ENCODE results near the gene PRKG2.
"Not testable (repeated sequence)": the region's sequence is repeated elsewhere in the genome, so short reads cannot be mapped to it uniquely, and the experiment has no call there.

PRKG2 gene

GRCh38 chr4:81250430-81250829 is 35.4 kb upstream of the PRKG2 start:
- no peak overlapping the region for H3K9ac ChIP-seq
- no peaks in the 10 kb centered on the region for H3K36me3 ChIP-seq
- no peaks in the 10 kb centered on the region; a peak in 1 of 22 replicates for H4K20me1 ChIP-seq
- no peaks in the 10 kb centered on the region for H3K27me3 ChIP-seq
- H3K27ac ChIP-seq = no peak overlapping the region
- TF ChIP-seq Cebpa-rat (IDR thresholded peaks at IDR 0.05) = no peak
- no peaks in the 10 kb centered on the region for H3K4me1 ChIP-seq
- H3K4me3 ChIP-seq = no peak overlapping the region
- no peaks in the 10 kb centered on the region for H3K9me3 ChIP-seq (replicated peaks in 1 of 11)
- no peak overlapping the region for H3K4me2 ChIP-seq

DNA sequence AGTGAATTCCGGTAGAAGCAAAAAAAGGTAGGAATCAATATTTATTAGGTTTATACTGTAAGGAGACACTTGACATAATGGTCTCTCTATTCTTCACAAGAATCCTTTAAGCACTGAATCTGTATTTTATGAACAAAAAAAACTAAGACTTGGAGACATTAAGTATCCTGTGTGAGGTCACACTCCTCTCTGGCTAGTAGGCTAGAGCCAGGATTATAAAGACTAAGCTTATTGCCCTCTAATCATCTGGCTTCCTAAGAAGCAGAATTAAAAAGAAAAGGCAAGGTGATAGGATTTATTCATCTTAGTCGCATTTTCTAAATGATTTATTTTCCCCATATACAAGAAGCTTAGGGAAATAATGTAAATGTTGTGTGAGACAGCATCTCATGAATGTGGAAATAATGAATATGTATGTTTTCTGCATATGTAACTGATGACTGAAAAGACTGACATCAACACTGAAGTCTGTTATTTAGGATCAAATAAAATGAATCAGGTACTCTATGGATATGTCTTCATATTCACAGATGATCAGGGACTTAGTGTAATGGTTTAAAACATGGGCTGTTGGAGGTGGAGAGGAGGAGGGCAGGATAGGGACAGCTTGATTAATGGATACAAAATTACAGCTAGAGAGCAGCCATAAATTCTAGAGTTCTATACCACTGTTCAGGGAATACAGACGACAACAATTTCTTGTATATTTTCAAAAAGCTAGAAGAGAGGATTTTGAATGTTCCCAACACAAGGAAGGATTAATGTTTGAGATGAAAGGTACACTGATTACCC is 30.4 kb upstream of the PRKG2 start:
- TF ChIP-seq Cebpa-rat (IDR thresholded peaks at IDR 0.05) = no peak
- H3K4me2 ChIP-seq = no peak overlapping the region

GRCh38 chr4:81237791-81238190 is 22.8 kb upstream of the PRKG2 start:
- TF ChIP-seq Cebpa-rat (IDR thresholded peaks at IDR 0.05) = no peak
- Histone ChIP-seq H3K27ac (no peak overlapping the region), H3K9ac (no peak overlapping the region), H4K20me1 (no peaks in the 10 kb centered on the region), H3K4me3 (no peak overlapping the region), H3K27me3 (no peaks in the 10 kb centered on the region), H3K36me3 (no peaks in the 10 kb centered on the region), H3K9me3 (replicated peaks in 1 of 11) (peaks cover 0 to 7% (median under 1%) of the 10 kb centered on the region in 11 experiments; a peak in 7 of 22 replicates), H3K4me2 (no peak overlapping the region), H3K4me1 (no peaks in the 10 kb centered on the region)

More for the DNA sequence above, 30.4 kb upstream of the PRKG2 start:
- Histone ChIP-seq H3K27ac (no peak overlapping the region), H3K36me3 (no peaks in the 10 kb centered on the region), H3K4me1 (no peaks in the 10 kb centered on the region), H3K27me3 (no peaks in the 10 kb centered on the region), H4K20me1 (no peaks in the 10 kb centered on the region), H3K4me3 (no peak overlapping the region), H3K9ac (no peak overlapping the region), H3K9me3 (replicated peaks in 1 of 11) (no peaks in the 10 kb centered on the region)

- Histone ChIP-seq H3K4me2 (no peak overlapping the region), H3K36me3 (0 out of 22 replicates have a peak, but pooled peaks cover 0 to 4% (median 0%) of the 10 kb centered on the region in 11 experiments), H3K27ac (no peak overlapping the region), H3K27me3 (no peaks in the 10 kb centered on the region), H3K4me1 (no peaks in the 10 kb centered on the region), H3K9me3 (replicated peaks in 1 of 11) (peaks cover 12 to 23% (median 17%) of the 10 kb centered on the region in 11 experiments), H4K20me1 (no peaks in the 10 kb centered on the region), H3K9ac (no peak overlapping the region), H3K4me3 (no peak overlapping the region)
- TF ChIP-seq Cebpa-rat (IDR thresholded peaks at IDR 0.05) = no peak
These were observed 21.1 kb upstream of the PRKG2 start for GRCh38 chr4:81235982-81236749.

DNA sequence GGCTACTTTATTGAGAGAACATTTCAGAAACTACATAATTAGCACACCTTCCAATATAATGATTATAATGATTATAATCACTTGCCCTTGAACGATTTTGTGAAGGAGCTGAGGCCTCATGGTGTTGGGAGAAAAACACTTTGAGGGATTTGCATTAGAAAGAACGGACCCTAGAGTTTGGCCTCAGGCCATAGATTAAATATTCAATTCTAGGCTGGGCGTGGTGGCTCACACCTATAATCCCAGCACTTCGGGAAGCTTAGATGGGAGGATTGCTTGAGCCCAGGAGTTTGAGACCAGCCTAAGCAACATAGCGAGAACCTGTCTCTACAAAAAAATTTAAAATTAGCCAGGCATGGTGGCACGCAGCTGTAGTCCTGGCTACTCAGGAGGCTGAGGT is 12.9 kb upstream of the PRKG2 start:
- Histone ChIP-seq H3K4me1 (no peaks in the 10 kb centered on the region), H3K4me3 (no peak overlapping the region), H3K4me2 (no peak overlapping the region), H4K20me1 (no peaks in the 10 kb centered on the region), H3K36me3 (0 out of 22 replicates have a peak, but pooled peaks cover 0 to 7% (median 0%) of the 10 kb centered on the region in 11 experiments), H3K27ac (no peak overlapping the region), H3K27me3 (no peaks in the 10 kb centered on the region), H3K9ac (no peak overlapping the region), H3K9me3 (replicated peaks in 1 of 11) (peaks cover 20 to 31% (median 26%) of the 10 kb centered on the region in 11 experiments)
- no peak for TF ChIP-seq Cebpa-rat (IDR thresholded peaks at IDR 0.05)

- no peak for TF ChIP-seq Cebpa-rat (IDR thresholded peaks at IDR 0.05)
- H3K4me2 ChIP-seq = no peak overlapping the region
- H3K27ac ChIP-seq = no peak overlapping the region
- no peaks in the 10 kb centered on the region for H3K4me1 ChIP-seq
- H4K20me1 ChIP-seq = no peaks in the 10 kb centered on the region
- no peaks in the 10 kb centered on the region for H3K27me3 ChIP-seq
- H3K9me3 ChIP-seq (replicated peaks in 1 of 11) = peaks cover 16 to 23% (median 22%) of the 10 kb centered on the region in 11 experiments
- H3K36me3 ChIP-seq = 0 out of 22 replicates have a peak, but pooled peaks cover 0 to 7% (median 0%) of the 10 kb centered on the region in 11 experiments
- H3K9ac ChIP-seq = no peak overlapping the region
- H3K4me3 ChIP-seq = no peak overlapping the region
These were observed 12.1 kb upstream of the PRKG2 start for GRCh38 chr4:81227138-81227537.

DNA sequence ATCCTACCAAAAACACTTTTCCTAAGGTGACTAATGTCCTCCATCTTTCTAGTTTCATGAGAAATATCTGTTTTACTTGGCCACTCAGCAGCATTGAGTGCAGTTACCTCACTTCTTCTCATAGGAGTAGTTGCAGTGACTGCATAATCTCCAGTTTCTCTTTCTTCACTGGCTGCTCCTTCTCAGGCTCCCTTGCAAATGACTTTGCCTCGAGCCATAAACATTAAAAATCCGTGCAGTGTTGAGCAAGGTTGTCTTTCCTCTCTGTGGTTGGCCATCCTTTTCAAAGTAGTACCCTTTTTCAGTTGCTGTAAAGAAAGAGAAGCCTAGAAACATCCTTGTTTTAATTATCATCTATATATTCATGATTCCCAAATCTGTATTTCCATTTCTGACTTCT is 10.2 kb upstream of the PRKG2 start:
- H4K20me1 ChIP-seq = no peaks in the 10 kb centered on the region
- H3K4me2 ChIP-seq = no peak overlapping the region
- no peaks in the 10 kb centered on the region for H3K36me3 ChIP-seq
- H3K9ac ChIP-seq = no peak overlapping the region
- no peak overlapping the region for H3K27ac ChIP-seq
- no peak overlapping the region for H3K4me3 ChIP-seq
- no peak for TF ChIP-seq Cebpa-rat (IDR thresholded peaks at IDR 0.05)
- no peaks in the 10 kb centered on the region for H3K27me3 ChIP-seq
- no peaks in the 10 kb centered on the region for H3K4me1 ChIP-seq
- peaks cover 0 to 8% (median 3%) of the 10 kb centered on the region in 11 experiments; a peak in 7 of 22 replicates for H3K9me3 ChIP-seq (replicated peaks in 1 of 11)

DNA sequence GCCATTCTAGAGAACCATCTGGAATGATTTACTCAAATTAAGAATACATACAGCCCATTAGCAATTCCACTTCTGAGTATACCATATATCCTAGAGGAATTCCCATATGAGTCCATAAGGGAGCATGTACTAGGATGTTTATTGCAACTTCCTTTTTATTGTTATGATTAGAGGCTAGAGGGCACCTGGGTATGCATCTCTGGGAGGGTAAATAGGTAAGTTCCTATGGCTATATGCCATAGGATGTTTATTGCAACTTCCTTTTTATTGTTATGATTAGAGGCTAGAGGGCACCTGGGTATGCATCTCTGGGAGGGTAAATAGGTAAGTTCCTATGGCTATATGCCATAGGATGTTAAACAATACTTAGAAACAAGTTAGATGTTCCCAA is 7.1 kb upstream of the PRKG2 start:
- not testable (repeated sequence) for H3K4me2 ChIP-seq; H3K9ac ChIP-seq; H3K36me3 ChIP-seq; H4K20me1 ChIP-seq; H3K27me3 ChIP-seq; H3K4me1 ChIP-seq; H3K27ac ChIP-seq; H3K9me3 ChIP-seq (replicated peaks in 1 of 11); H3K4me3 ChIP-seq

DNA sequence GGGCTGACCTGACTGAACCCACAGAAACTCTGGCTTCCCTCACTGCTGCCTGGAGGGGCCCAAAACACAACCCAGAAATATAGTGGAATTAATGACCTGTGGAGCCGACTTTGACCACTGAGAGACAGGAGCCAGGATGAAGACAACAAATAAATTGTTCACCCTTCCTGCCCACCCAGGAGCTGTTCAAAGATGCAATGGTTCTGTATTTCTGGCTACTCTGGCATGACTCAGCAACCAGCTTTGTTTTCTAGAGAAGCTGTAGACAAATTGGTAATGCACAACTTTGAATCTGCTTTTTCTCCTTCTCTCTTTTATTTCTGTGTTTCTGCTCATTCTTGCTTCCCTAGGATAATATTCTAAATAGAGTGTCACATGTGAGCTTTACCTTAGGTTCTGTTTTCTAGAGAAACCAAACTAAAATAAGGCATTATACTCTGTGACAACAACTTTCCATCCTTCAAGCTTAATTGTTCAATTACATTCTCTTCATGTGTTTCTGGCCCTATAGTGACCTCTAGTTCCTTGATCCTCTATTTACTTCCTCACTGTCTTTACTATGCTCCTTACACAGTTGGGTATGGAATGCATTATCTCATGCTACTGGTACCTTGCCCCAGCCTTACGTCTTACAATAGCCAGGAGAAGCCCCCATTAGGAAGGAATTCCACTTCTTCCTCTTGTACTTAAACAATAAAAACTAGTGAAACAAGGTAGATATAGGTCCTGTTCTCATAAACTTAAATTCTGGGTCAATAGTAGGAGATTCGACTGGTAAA is 6.5 kb upstream of the PRKG2 start:
- H3K27ac ChIP-seq = no peak overlapping the region

More for the DNA sequence above, 6.5 kb upstream of the PRKG2 start:
- Histone ChIP-seq H3K4me3 (no peak overlapping the region), H3K9me3 (replicated peaks in 1 of 11) (peaks cover 0 to 4% (median 0%) of the 10 kb centered on the region in 11 experiments; a peak in 1 of 22 replicates), H3K27me3 (no peaks in the 10 kb centered on the region), H3K36me3 (no peaks in the 10 kb centered on the region), H3K4me1 (no peaks in the 10 kb centered on the region), H3K9ac (no peak overlapping the region), H4K20me1 (no peaks in the 10 kb centered on the region), H3K4me2 (no peak overlapping the region)
- TF ChIP-seq Cebpa-rat (IDR thresholded peaks at IDR 0.05) = no peak

Data from BLaER1 treated with 17β-estradiol and CSF1 and Interleukin-3, amounts not matched to agents 10 nM and 100 nM (cell line).